GM12891 (cell line): ENCODE data around the gene ZFAND5.

ENCODE experiments used
- PAX5 ChIP-seq: IDR thresholded peaks from 2 replicates; pipeline ENCODE4 v1.6.1; 2011; ENCODE audit warnings: low read length, moderate library complexity, mild to moderate bottlenecking; ENCODE audit not compliant: insufficient read depth, severe bottlenecking
- POLR2A ChIP-seq: IDR thresholded peaks from 2 replicates; pipeline ENCODE4 v1.6.1; 2011; ENCODE audit warnings: low read depth, low read length, control low read depth
- POLR2AphosphoS5 ChIP-seq: IDR thresholded peaks from 2 replicates; pipeline ENCODE4 v1.6.1; 2011; ENCODE audit warnings: low read depth, low read length, control low read depth
- POU2F2 ChIP-seq: IDR thresholded peaks from 2 replicates; pipeline ENCODE4 v1.6.1; 2011; ENCODE audit warnings: low read depth, mild to moderate bottlenecking, control low read depth, low read length, moderate library complexity
- TAF1 ChIP-seq: IDR thresholded peaks from 2 replicates; pipeline ENCODE4 v1.6.1; 2011; ENCODE audit warnings: low read depth, low read length, control low read depth

DNA sequence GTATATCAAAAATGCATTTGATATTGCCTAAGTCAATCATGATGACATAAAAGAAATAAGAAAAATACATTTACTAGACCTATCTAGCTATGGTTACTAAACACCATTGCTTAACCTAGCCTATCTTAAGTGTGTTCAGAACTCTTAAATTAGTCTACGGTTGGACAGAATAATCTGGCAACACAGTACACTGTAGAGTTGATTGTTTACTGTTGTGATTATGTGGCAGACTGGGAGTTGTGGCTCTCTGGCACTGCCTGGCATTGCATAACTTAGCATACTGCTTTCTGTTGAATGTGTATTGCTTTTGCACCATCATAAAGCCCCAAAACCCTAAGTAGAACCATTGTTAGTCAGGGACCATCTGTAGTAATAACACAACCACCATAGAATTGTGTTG, 21.2 kb upstream of the ZFAND5 start:
- TF ChIP-seq POLR2AphosphoS5 (no peak), POLR2A (no peak), PAX5 (no peak), TAF1 (no peak), POU2F2 (no peak)
